ENCODE data around the gene COX14.

COX14 gene

GRCh38 chr12:50106907-50107306 lies 5.1 kb upstream of the COX14 start:
- Histone ChIP-seq H3K9ac (ENCODE audit: low read depth, low read length, poor library complexity, severe bottlenecking) (no peak overlapping the region), H3K4me2 (ENCODE audit: low read depth, low read length, poor library complexity, severe bottlenecking) (no peak overlapping the region), H3F3A (ENCODE audit: low read depth) (no peaks in the 10 kb centered on the region), H3K9me2 (replicated peaks; ENCODE audit: low read depth, low read length) (no peaks in the 10 kb centered on the region), H3K27me3 (ENCODE audit: insufficient read depth, low read length, poor library complexity, severe bottlenecking) (no peaks in the 10 kb centered on the region), H3K4me1 (ENCODE audit: insufficient read depth, low read length, poor library complexity, severe bottlenecking) (peaks cover 12% of the 10 kb centered on the region), H3K9me3 (ENCODE audit: insufficient read depth, low read depth, low read length) (no peaks in the 10 kb centered on the region), H3K79me2 (ENCODE audit: insufficient read depth, low read length) (no peaks in the 10 kb centered on the region), H4K20me1 (ENCODE audit: insufficient read depth, low read length, poor library complexity, severe bottlenecking) (no peaks in the 10 kb centered on the region), H2AFZ (ENCODE audit: low read length) (no peak overlapping the region), H3K36me3 (ENCODE audit: insufficient read depth, low read length) (no peaks in the 10 kb centered on the region), H3K4me3 (ENCODE audit: low read length, poor library complexity, severe bottlenecking) (no peak overlapping the region)
- TF ChIP-seq EZH2phosphoT487 (IDR thresholded peaks at IDR 0.05; ENCODE audit: borderline replicate concordance): no peak
- no peak for TF ChIP-seq CTCF (conservative IDR thresholded peaks at IDR 0.05; ENCODE audit: low read length)

- no peak for TF ChIP-seq EZH2phosphoT487 (IDR thresholded peaks at IDR 0.05; ENCODE audit: borderline replicate concordance)
- no peak for TF ChIP-seq CTCF (conservative IDR thresholded peaks at IDR 0.05; ENCODE audit: low read length)
- Histone ChIP-seq H3K9me3 (ENCODE audit: insufficient read depth, low read depth, low read length) (no peaks in the 10 kb centered on the region), H3K79me2 (ENCODE audit: insufficient read depth, low read length) (peaks cover 5% of the 10 kb centered on the region), H3K36me3 (ENCODE audit: insufficient read depth, low read length) (no peaks in the 10 kb centered on the region), H2AFZ (ENCODE audit: low read length) (no peak overlapping the region), H3K4me1 (ENCODE audit: insufficient read depth, low read length, poor library complexity, severe bottlenecking) (peaks cover 12% of the 10 kb centered on the region), H3K9me2 (replicated peaks; ENCODE audit: low read depth, low read length) (no peaks in the 10 kb centered on the region), H3K27me3 (ENCODE audit: insufficient read depth, low read length, poor library complexity, severe bottlenecking) (no peaks in the 10 kb centered on the region), H3K4me2 (ENCODE audit: low read depth, low read length, poor library complexity, severe bottlenecking) (no peak overlapping the region), H3K9ac (ENCODE audit: low read depth, low read length, poor library complexity, severe bottlenecking) (no peak overlapping the region), H3K4me3 (ENCODE audit: low read length, poor library complexity, severe bottlenecking) (no peak overlapping the region), H4K20me1 (ENCODE audit: insufficient read depth, low read length, poor library complexity, severe bottlenecking) (peaks cover 5% of the 10 kb centered on the region), H3F3A (ENCODE audit: low read depth) (no peaks in the 10 kb centered on the region)
Measured at GRCh38 chr12:50107416-50108268, 4.4 kb upstream of the COX14 start.

- Histone ChIP-seq H3K4me3 (ENCODE audit: low read length, poor library complexity, severe bottlenecking) (no peak overlapping the region), H3K4me2 (ENCODE audit: low read depth, low read length, poor library complexity, severe bottlenecking) (no peak overlapping the region), H3K9ac (ENCODE audit: low read depth, low read length, poor library complexity, severe bottlenecking) (no peak overlapping the region)
Measured at GRCh38 chr12:50109319-50109718, 2.7 kb upstream of the COX14 start.

More at GRCh38 chr12:50109319-50109718, 2.7 kb upstream of the COX14 start:
- no peaks in the 10 kb centered on the region for H3F3A ChIP-seq (ENCODE audit: low read depth)
- H4K20me1 ChIP-seq (ENCODE audit: insufficient read depth, low read length, poor library complexity, severe bottlenecking): peaks cover 8% of the 10 kb centered on the region
- H3K36me3 ChIP-seq (ENCODE audit: insufficient read depth, low read length): no peaks in the 10 kb centered on the region
- H3K9me3 ChIP-seq (ENCODE audit: insufficient read depth, low read depth, low read length): no peaks in the 10 kb centered on the region
- peaks cover 14% of the 10 kb centered on the region for H3K4me1 ChIP-seq (ENCODE audit: insufficient read depth, low read length, poor library complexity, severe bottlenecking)
- H3K27me3 ChIP-seq (ENCODE audit: insufficient read depth, low read length, poor library complexity, severe bottlenecking): no peaks in the 10 kb centered on the region
- H2AFZ ChIP-seq (ENCODE audit: low read length): no peak overlapping the region
- H3K79me2 ChIP-seq (ENCODE audit: insufficient read depth, low read length): peaks cover 21% of the 10 kb centered on the region
- no peaks in the 10 kb centered on the region for H3K9me2 ChIP-seq (replicated peaks; ENCODE audit: low read depth, low read length)
- no peak for TF ChIP-seq CTCF (conservative IDR thresholded peaks at IDR 0.05; ENCODE audit: low read length)
- no peak for TF ChIP-seq EZH2phosphoT487 (IDR thresholded peaks at IDR 0.05; ENCODE audit: borderline replicate concordance)
